ENCODE measurements around the gene CGB3. TPM values are rescaled to one million over a fixed set of nuclear protein-coding genes. Genes with fewer than 3 reads are reported as not detected.

Gene CGB3
- total and polyA plus RNA-seq, 2 of the 4 experiments (the other 2 are of a cell fraction), result not detected

DNA sequence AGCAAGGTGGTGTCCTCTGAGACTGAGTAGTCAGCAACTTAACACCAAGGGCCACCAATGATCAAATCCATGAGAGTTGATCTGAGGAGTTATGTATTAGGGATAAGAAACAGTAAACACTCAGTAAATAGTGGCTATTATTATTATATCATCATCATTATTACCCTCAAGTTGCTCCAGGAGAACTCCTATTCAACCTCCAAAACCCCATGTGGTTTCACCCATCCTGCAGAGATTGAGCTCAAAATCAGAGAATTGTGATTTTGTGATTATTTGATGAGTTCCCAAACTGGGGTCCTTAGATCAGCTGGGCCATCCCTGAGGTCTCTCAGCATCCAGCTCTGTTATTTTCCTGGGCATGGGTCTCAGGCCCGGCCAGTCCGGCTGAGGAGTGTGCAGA is 36.9 kb upstream of the CGB3 start:
- Histone ChIP-seq H3K4me2 (ENCODE audit: low read depth, low read length) (no peak overlapping the region), H4K5ac (ENCODE audit: low read depth, low read length) (no peak overlapping the region), H3K27me3 (ENCODE audit: control insufficient read depth, insufficient read depth, low read length) (peaks cover 27% of the 10 kb centered on the region), H3K79me1 (ENCODE audit: low read depth in 1 of 2, low read length in 2 of 2) (peaks cover 0 to 5% of the 10 kb centered on the region in 2 experiments; a peak in 3 of 4 replicates), H4K91ac (ENCODE audit: insufficient read depth, low read depth, low read length) (no peak overlapping the region), H3K27ac (ENCODE audit: insufficient read depth, low read length) (no peak overlapping the region), H4K8ac (ENCODE audit: low read depth in 2 of 2, low read length in 2 of 2) (no peak overlapping the region), H4K20me1 (ENCODE audit: insufficient read depth, low read length) (no peaks in the 10 kb centered on the region), H2BK20ac (ENCODE audit: low read depth, low read length) (no peak overlapping the region), H3K18ac (ENCODE audit: low read depth, low read length) (no peak overlapping the region), H3K9me1 (ENCODE audit: insufficient read depth, low read length) (no peaks in the 10 kb centered on the region), H2AK5ac (ENCODE audit: low read depth, low read length) (no peak overlapping the region), H3K4ac (ENCODE audit: low read depth, low read length) (no peak overlapping the region), H2BK15ac (ENCODE audit: low read depth, low read length) (no peak overlapping the region), H2AFZ (replicated peaks; ENCODE audit: low read length, poor library complexity) (no peak overlapping the region), H2BK5ac (ENCODE audit: low read depth, low read length, poor library complexity, severe bottlenecking) (no peak overlapping the region), H3K23ac (ENCODE audit: low read depth, low read length) (no peak overlapping the region), H3K4me1 (ENCODE audit: control insufficient read depth, insufficient read depth, low read length) (peaks cover 5% of the 10 kb centered on the region; the same call in 1 of the 2 replicates), H3K9me3 (ENCODE audit: control insufficient read depth, insufficient read depth, low read length) (no peaks in the 10 kb centered on the region), H2AK9ac (replicated peaks; ENCODE audit: low read depth, low read length, poor library complexity) (no peak overlapping the region), H2BK120ac (ENCODE audit: low read depth, low read length) (no peak overlapping the region), H3K14ac (replicated peaks; ENCODE audit: low read depth, low read length) (no peak overlapping the region), H3K56ac (ENCODE audit: extremely low read depth, insufficient read depth, low read length) (no peak overlapping the region), H3K36me3 (ENCODE audit: control insufficient read depth, insufficient read depth, low read length) (no peaks in the 10 kb centered on the region), H3K4me3 (ENCODE audit: insufficient read depth, low read depth, low read length) (no peak overlapping the region), H3K9ac (ENCODE audit: low read depth, low read length) (no peak overlapping the region)
- no TSS peak for BruUV-seq (replicated peaks)
- ChIA-PET CTCF (no interaction called here), POLR2A (ENCODE audit: unreplicated experiment) (interaction anchor here (0.5 kb wide), 1 partner anchor 26 kb away, joined by 7 read pairs; no protein-coding TSS in a partner anchor)
- dilution Hi-C loops (cut with HindIII; ENCODE audit: low sequenced_read_pairs, unreplicated experiment), result no loop called here
- WGBS, 2 experiments (ENCODE audit: extremely low coverage in 2 of 2, insufficient read length in 1 of 2), result 94% methylated on average over 2 of the region's 2 CpGs; no CpG with 5 or more reads in 1 of the 2 experiments
- TF ChIP-seq NFE2L2 (IDR thresholded peaks at IDR 0.05; ENCODE audit: low read depth, low read length) (no peak), RCOR1 (IDR thresholded peaks at IDR 0.05; ENCODE audit: insufficient replicate concordance, low read length) (no peak), FOS (IDR thresholded peaks at IDR 0.05; ENCODE audit: low read depth, low read length) (no peak), SMC3 (IDR thresholded peaks at IDR 0.05; ENCODE audit: low read depth, low read length) (no peak), RFX5 (IDR thresholded peaks at IDR 0.05; ENCODE audit: low read depth, low read length) (no peak)
- TF ChIP-seq, protein P1, sequence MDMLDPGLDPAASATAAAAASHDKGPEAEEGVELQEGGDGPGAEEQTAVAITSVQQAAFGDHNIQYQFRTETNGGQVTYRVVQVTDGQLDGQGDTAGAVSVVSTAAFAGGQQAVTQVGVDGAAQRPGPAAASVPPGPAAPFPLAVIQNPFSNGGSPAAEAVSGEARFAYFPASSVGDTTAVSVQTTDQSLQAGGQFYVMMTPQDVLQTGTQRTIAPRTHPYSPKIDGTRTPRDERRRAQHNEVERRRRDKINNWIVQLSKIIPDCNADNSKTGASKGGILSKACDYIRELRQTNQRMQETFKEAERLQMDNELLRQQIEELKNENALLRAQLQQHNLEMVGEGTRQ (IDR thresholded peaks at IDR 0.05; ENCODE audit: low read depth, low read length), result no peak
- TF ChIP-seq, protein P2, sequence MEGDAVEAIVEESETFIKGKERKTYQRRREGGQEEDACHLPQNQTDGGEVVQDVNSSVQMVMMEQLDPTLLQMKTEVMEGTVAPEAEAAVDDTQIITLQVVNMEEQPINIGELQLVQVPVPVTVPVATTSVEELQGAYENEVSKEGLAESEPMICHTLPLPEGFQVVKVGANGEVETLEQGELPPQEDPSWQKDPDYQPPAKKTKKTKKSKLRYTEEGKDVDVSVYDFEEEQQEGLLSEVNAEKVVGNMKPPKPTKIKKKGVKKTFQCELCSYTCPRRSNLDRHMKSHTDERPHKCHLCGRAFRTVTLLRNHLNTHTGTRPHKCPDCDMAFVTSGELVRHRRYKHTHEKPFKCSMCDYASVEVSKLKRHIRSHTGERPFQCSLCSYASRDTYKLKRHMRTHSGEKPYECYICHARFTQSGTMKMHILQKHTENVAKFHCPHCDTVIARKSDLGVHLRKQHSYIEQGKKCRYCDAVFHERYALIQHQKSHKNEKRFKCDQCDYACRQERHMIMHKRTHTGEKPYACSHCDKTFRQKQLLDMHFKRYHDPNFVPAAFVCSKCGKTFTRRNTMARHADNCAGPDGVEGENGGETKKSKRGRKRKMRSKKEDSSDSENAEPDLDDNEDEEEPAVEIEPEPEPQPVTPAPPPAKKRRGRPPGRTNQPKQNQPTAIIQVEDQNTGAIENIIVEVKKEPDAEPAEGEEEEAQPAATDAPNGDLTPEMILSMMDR (conservative IDR thresholded peaks at IDR 0.05; ENCODE audit: low read depth, low read length), result no peak
- DNase-seq (no peak), ATAC-seq (ENCODE audit: low read depth) (no peak)
- intact Hi-C loops (cut with micrococcal nuclease), result no loop called here
- in situ Hi-C loops (cut with MboI; ENCODE audit: low sequenced_read_pairs), result no loop called here

All from IMR-90 (cell line).